ENCODE results near the gene STXBP6. TPM values are rescaled to one million over a fixed set of nuclear protein-coding genes. Genes with fewer than 3 reads are reported as not detected.
A peak's percentile ranks its signal among the peaks of the same experiment; 100 is the strongest.

The STXBP6 gene
- total and polyA plus RNA-seq, 2 experiments from 2014 or later: 19.7 to 29.0 TPM

DNA sequence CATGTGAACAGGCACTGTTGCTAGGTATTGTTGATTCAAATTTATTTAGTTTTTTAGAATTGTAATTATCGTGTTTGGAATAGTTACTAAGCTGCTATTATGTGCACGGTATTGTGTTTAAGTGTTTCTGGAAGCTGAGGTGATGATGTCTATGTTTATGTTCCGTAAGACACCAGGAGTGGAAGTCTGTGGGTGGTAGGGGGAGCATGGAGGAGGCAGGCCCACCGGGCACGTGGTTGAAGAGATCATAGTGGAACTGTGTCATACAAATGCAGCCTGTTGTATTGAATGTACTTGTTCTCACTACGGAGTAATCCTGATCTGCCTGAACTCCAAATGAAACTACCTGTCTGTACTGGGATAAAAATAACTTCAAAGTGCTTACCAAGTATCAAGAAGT, 36.1 kb upstream of the STXBP6 start:
- H3K9me2 ChIP-seq (ENCODE audit: insufficient read depth): no peaks in the 10 kb centered on the region
- Mint-ChIP-seq H3K36me3 (ENCODE audit: low read depth) (no peaks in the 10 kb centered on the region), H3K27me3 (ENCODE audit: insufficient read depth, low read depth, poor library complexity) (no peaks in the 10 kb centered on the region), H3K4me1 (peaks cover 14% of the 10 kb centered on the region; the same call in 2 of the 3 replicates), H3K27ac (no peak overlapping the region), H3K4me3 (no peak overlapping the region), H3K9me3 (no peaks in the 10 kb centered on the region)
- no peaks in the 10 kb centered on the region for H3F3A ChIP-seq (replicated peaks; ENCODE audit: low read depth)
- no peaks in the 10 kb centered on the region for H3K36me3 ChIP-seq (ENCODE audit: insufficient read depth)
- no peak overlapping the region for H3K4me3 ChIP-seq
- 0 out of 2 replicates have a peak overlapping the region, but pooled peaks have one; percentile 3 for H2AFZ ChIP-seq
- H3K4me2 ChIP-seq: no peak overlapping the region
- TF ChIP-seq NANOG (IDR thresholded peaks at IDR 0.05; ENCODE audit: borderline replicate concordance): no peak
- TF ChIP-seq EZH2phosphoT487 (IDR thresholded peaks at IDR 0.05; ENCODE audit: unreplicated experiment): no peak
- TF ChIP-seq, protein P1, sequence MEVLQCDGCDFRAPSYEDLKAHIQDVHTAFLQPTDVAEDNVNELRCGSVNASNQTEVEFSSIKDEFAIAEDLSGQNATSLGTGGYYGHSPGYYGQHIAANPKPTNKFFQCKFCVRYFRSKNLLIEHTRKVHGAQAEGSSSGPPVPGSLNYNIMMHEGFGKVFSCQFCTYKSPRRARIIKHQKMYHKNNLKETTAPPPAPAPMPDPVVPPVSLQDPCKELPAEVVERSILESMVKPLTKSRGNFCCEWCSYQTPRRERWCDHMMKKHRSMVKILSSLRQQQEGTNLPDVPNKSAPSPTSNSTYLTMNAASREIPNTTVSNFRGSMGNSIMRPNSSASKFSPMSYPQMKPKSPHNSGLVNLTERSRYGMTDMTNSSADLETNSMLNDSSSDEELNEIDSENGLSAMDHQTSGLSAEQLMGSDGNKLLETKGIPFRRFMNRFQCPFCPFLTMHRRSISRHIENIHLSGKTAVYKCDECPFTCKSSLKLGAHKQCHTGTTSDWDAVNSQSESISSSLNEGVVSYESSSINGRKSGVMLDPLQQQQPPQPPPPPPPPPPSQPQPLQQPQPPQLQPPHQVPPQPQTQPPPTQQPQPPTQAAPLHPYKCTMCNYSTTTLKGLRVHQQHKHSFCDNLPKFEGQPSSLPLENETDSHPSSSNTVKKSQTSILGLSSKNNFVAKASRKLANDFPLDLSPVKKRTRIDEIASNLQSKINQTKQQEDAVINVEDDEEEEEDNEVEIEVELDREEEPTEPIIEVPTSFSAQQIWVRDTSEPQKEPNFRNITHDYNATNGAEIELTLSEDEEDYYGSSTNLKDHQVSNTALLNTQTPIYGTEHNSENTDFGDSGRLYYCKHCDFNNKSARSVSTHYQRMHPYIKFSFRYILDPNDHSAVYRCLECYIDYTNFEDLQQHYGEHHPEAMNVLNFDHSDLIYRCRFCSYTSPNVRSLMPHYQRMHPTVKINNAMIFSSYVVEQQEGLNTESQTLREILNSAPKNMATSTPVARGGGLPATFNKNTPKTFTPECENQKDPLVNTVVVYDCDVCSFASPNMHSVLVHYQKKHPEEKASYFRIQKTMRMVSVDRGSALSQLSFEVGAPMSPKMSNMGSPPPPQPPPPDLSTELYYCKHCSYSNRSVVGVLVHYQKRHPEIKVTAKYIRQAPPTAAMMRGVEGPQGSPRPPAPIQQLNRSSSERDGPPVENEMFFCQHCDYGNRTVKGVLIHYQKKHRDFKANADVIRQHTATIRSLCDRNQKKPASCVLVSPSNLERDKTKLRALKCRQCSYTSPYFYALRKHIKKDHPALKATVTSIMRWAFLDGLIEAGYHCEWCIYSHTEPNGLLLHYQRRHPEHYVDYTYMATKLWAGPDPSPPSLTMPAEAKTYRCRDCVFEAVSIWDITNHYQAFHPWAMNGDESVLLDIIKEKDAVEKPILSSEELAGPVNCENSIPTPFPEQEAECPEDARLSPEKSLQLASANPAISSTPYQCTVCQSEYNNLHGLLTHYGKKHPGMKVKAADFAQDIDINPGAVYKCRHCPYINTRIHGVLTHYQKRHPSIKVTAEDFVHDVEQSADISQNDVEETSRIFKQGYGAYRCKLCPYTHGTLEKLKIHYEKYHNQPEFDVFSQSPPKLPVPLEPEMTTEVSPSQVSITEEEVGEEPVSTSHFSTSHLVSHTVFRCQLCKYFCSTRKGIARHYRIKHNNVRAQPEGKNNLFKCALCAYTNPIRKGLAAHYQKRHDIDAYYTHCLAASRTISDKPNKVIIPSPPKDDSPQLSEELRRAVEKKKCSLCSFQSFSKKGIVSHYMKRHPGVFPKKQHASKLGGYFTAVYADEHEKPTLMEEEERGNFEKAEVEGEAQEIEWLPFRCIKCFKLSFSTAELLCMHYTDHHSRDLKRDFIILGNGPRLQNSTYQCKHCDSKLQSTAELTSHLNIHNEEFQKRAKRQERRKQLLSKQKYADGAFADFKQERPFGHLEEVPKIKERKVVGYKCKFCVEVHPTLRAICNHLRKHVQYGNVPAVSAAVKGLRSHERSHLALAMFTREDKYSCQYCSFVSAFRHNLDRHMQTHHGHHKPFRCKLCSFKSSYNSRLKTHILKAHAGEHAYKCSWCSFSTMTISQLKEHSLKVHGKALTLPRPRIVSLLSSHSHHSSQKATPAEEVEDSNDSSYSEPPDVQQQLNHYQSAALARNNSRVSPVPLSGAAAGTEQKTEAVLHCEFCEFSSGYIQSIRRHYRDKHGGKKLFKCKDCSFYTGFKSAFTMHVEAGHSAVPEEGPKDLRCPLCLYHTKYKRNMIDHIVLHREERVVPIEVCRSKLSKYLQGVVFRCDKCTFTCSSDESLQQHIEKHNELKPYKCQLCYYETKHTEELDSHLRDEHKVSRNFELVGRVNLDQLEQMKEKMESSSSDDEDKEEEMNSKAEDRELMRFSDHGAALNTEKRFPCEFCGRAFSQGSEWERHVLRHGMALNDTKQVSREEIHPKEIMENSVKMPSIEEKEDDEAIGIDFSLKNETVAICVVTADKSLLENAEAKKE (CRISPR knock-in tag; IDR thresholded peaks at IDR 0.05): no peak
- TF ChIP-seq, protein P2, sequence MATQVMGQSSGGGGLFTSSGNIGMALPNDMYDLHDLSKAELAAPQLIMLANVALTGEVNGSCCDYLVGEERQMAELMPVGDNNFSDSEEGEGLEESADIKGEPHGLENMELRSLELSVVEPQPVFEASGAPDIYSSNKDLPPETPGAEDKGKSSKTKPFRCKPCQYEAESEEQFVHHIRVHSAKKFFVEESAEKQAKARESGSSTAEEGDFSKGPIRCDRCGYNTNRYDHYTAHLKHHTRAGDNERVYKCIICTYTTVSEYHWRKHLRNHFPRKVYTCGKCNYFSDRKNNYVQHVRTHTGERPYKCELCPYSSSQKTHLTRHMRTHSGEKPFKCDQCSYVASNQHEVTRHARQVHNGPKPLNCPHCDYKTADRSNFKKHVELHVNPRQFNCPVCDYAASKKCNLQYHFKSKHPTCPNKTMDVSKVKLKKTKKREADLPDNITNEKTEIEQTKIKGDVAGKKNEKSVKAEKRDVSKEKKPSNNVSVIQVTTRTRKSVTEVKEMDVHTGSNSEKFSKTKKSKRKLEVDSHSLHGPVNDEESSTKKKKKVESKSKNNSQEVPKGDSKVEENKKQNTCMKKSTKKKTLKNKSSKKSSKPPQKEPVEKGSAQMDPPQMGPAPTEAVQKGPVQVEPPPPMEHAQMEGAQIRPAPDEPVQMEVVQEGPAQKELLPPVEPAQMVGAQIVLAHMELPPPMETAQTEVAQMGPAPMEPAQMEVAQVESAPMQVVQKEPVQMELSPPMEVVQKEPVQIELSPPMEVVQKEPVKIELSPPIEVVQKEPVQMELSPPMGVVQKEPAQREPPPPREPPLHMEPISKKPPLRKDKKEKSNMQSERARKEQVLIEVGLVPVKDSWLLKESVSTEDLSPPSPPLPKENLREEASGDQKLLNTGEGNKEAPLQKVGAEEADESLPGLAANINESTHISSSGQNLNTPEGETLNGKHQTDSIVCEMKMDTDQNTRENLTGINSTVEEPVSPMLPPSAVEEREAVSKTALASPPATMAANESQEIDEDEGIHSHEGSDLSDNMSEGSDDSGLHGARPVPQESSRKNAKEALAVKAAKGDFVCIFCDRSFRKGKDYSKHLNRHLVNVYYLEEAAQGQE (IDR thresholded peaks at IDR 0.05; ENCODE audit: unreplicated experiment): no peak
- H3K79me2 ChIP-seq (replicated peaks; ENCODE audit: insufficient read depth): no peaks in the 10 kb centered on the region
- H3K27me3 ChIP-seq (ENCODE audit: insufficient read depth): no peaks in the 10 kb centered on the region
- DNase-seq (ENCODE audit: low spot score) (no peak), ATAC-seq (no peak)
- H3K27ac ChIP-seq (ENCODE audit: low read depth): no peak overlapping the region
- H3K4me1 ChIP-seq (ENCODE audit: insufficient read depth): no peaks in the 10 kb centered on the region
- H4K20me1 ChIP-seq (replicated peaks; ENCODE audit: insufficient read depth): no peaks in the 10 kb centered on the region

Data from GM23338 (cell line).